Right cardiac atrium (tissue), 5 donors: ENCODE results near the gene SNCG. TPM values are rescaled to one million over a fixed set of nuclear protein-coding genes. Genes with fewer than 3 reads are reported as not detected.
"Not testable (repeated sequence)": the region's sequence is repeated elsewhere in the genome, so short reads cannot be mapped to it uniquely, and the experiment has no call there.

Experiments
- ATAC-seq, 2 donors: fragments of 200-7000 bp; cut with Tn5 transposase; one replicate each; pipeline versions ENCODE4 v1.8.0 to v1.9.1; 2020; ENCODE audit warnings: moderate library complexity in 2 of 2, mild to moderate bottlenecking in 1 of 2
- DNase-seq, 3 donors: peaks; one replicate each; pipeline ENCODE4 v3.0.0-alpha.2; 2020
- H3K27ac ChIP-seq: one replicate; pipeline ENCODE4 v1.5.1; 2013; ENCODE audit warnings: mild to moderate bottlenecking, low read length, control low read depth, moderate library complexity
- H3K27me3 ChIP-seq: one replicate; pipeline ENCODE4 v1.6.1; 2013; ENCODE audit not compliant: control insufficient read depth, insufficient read depth
- H3K4me1 ChIP-seq: one replicate; pipeline ENCODE4 v1.6.1; 2013; ENCODE audit warnings: low read length; ENCODE audit not compliant: control insufficient read depth, insufficient read depth
- H3K4me3 ChIP-seq: one replicate; pipeline ENCODE4 v1.5.1; 2013; ENCODE audit warnings: low read length, control low read depth
- H3K9me3 ChIP-seq: one replicate; pipeline ENCODE4 v1.6.1; 2013; ENCODE audit warnings: low read length; ENCODE audit not compliant: control insufficient read depth
- WGBS: extraction: QIAGEN DNeasy Blood & Tissue Kit; methylation state at CpG from one replicate; pipeline ENCODE4 v1.1.7; 2013; 5-methylcytosine and 5-hydroxymethylcytosine counted together
- intact Hi-C, 4 donors: fragments of 100-400 bp; cut with DNase I; formaldehyde crosslinking; loops; one replicate each; pipeline versions ENCODE4 v1.11.0 to v1.14.0; 2022 to 2023
- polyA plus RNA-seq: library from polyadenylated mRNA; stranded (reverse); fragments of 200-250 nt; gene quantifications from one replicate; pipeline ENCODE4 v1.2.3, GENCODE V29; 2013
- total RNA-seq, 4 donors: library from RNA; stranded (reverse); fragmentation: NEBNext Ultra II Directional; extraction: Animal tissue kit (Norgen Biotek cat#: 25700); gene quantifications; one replicate each; pipeline ENCODE4 v1.2.1, GENCODE V29; 2021
- donor health status: healthy with polysubstance abuse.
- donor health status: DM: no; HTN: yes; CAD: no.
- donor health status: DM: no; HTN: no; CAD: no.
- donor health status: DM: no; HTN: yes; CAD: no; lungs with severe emphysema.
- donor health status: DM: yes; HTN: yes; CAD: no.

The SNCG gene
- total and polyA plus RNA-seq, 5 donors = 10.8 to 30.2 (median 16.2) TPM

GRCh38 chr10:86970162-86970981 is 12.0 kb downstream of the SNCG start:
- no peaks in the 10 kb centered on the region for H3K9me3 ChIP-seq
- WGBS = 27% methylated on average over 30 of the region's 30 CpGs

GRCh38 chr10:86970982-86971231 is 12.5 kb downstream of the SNCG start:
- intact Hi-C loops = loop anchor here in 1 of 4 donors (10.0 kb wide), 1 partner anchor 124 kb away; the partner anchor contains the start of genes GLUD1 and SHLD2
- H3K9me3 ChIP-seq = no peaks in the 10 kb centered on the region
- ATAC-seq (peak in 1 of 2 donors; percentile 15), DNase-seq (no peak)
- peak overlapping the region; percentile 55 for H3K4me3 ChIP-seq
- H3K27me3 ChIP-seq = no peaks in the 10 kb centered on the region
- H3K4me1 ChIP-seq = peaks cover 19% of the 10 kb centered on the region
- peak overlapping the region; percentile 90 for H3K27ac ChIP-seq
- WGBS = 3% methylated on average over 20 of the region's 20 CpGs

More at GRCh38 chr10:86970162-86970981, 12.0 kb downstream of the SNCG start:
- intact Hi-C loops = loop anchor here in 1 of 4 donors (10.0 kb wide), 1 partner anchor 124 kb away; the partner anchor contains the start of genes GLUD1 and SHLD2
- peak; percentile 66 to 77 for ATAC-seq
- H3K27me3 ChIP-seq = no peaks in the 10 kb centered on the region
- DNase-seq = peak; percentile 90 to 96 (median 96)
- peak overlapping the region; percentile 90 for H3K27ac ChIP-seq
- H3K4me1 ChIP-seq = peaks cover 19% of the 10 kb centered on the region
- H3K4me3 ChIP-seq = peak overlapping the region; percentile 55

GRCh38 chr10:86971232-86971991 is 13.0 kb downstream of the SNCG start:
- peak overlapping the region; percentile 90 for H3K27ac ChIP-seq
- peak overlapping the region; percentile 55 for H3K4me3 ChIP-seq
- H3K4me1 ChIP-seq = peaks cover 18% of the 10 kb centered on the region
- ATAC-seq = peak; percentile 86
- WGBS = 9% methylated on average over 66 of the region's 66 CpGs
- intact Hi-C loops = loop anchor here in 1 of 4 donors (10.0 kb wide), 1 partner anchor 123 kb away; the partner anchor contains the start of genes GLUD1 and SHLD2
- no peaks in the 10 kb centered on the region for H3K27me3 ChIP-seq
- no peaks in the 10 kb centered on the region for H3K9me3 ChIP-seq
- peak; percentile 94 to 97 (median 97) for DNase-seq

- Histone ChIP-seq H3K4me1 (peaks cover 7% of the 10 kb centered on the region), H3K27me3 (no peaks in the 10 kb centered on the region), H3K4me3 (no peak overlapping the region), H3K27ac (no peak overlapping the region), H3K9me3 (no peaks in the 10 kb centered on the region)
- intact Hi-C loops = loop anchor here in 1 of 4 donors (10.0 kb wide), 1 partner anchor 122 kb away; the partner anchor contains the start of genes GLUD1 and SHLD2
- no peak for ATAC-seq
- no peak for DNase-seq
- 85% methylated on average over 11 of the region's 11 CpGs for WGBS
These were observed 14.4 kb downstream of the SNCG start for GRCh38 chr10:86972613-86973380.

GRCh38 chr10:86974484-86974883 is 16.1 kb downstream of the SNCG start:
- no peaks in the 10 kb centered on the region for H3K9me3 ChIP-seq
- intact Hi-C loops = loop anchor here in 1 of 4 donors (10.0 kb wide), 1 partner anchor 120 kb away; the partner anchor contains the start of genes GLUD1 and SHLD2
- DNase-seq (no peak), ATAC-seq (no peak)
- 81% methylated on average over 7 of the region's 7 CpGs for WGBS
- no peak overlapping the region for H3K4me3 ChIP-seq
- H3K27me3 ChIP-seq = no peaks in the 10 kb centered on the region
- no peak overlapping the region for H3K27ac ChIP-seq
- peaks cover 4% of the 10 kb centered on the region for H3K4me1 ChIP-seq

GRCh38 chr10:86976362-86977056 is 18.1 kb downstream of the SNCG start:
- Histone ChIP-seq H3K9me3 (no peaks in the 10 kb centered on the region), H3K4me3 (no peak overlapping the region), H3K27me3 (no peaks in the 10 kb centered on the region), H3K27ac (no peak overlapping the region), H3K4me1 (peaks cover 9% of the 10 kb centered on the region)
- WGBS = 97% methylated on average over 5 of the region's 5 CpGs
- intact Hi-C loops = loop anchor here in 1 of 4 donors (10.0 kb wide), 1 partner anchor 118 kb away; the partner anchor contains the start of genes GLUD1 and SHLD2
- ATAC-seq = no peak
- DNase-seq = no peak

GRCh38 chr10:86978457-86978856 is 20.1 kb downstream of the SNCG start:
- not testable (repeated sequence) for H3K4me1 ChIP-seq, ATAC-seq, H3K9me3 ChIP-seq, H3K4me3 ChIP-seq, DNase-seq, H3K27ac ChIP-seq, H3K27me3 ChIP-seq
- intact Hi-C loops = loop anchor here in 1 of 4 donors (10.0 kb wide), 1 partner anchor 116 kb away; the partner anchor contains the start of genes GLUD1 and SHLD2
- 82% methylated on average over 3 of the region's 3 CpGs for WGBS

- intact Hi-C loops = loop anchor here in 1 of 4 donors (10.0 kb wide), 1 partner anchor 115 kb away; the partner anchor contains the start of genes GLUD1 and SHLD2
- Histone ChIP-seq H3K4me1 (peaks cover 4% of the 10 kb centered on the region), H3K4me3 (no peak overlapping the region), H3K27ac (peak overlapping the region; percentile 51), H3K9me3 (no peaks in the 10 kb centered on the region), H3K27me3 (no peaks in the 10 kb centered on the region)
- 65% methylated on average over 4 of the region's 4 CpGs for WGBS
- ATAC-seq (peak; percentile 13 to 27), DNase-seq (no peak)
These were observed 21.0 kb downstream of the SNCG start for GRCh38 chr10:86979296-86979818.

GRCh38 chr10:86979977-86980448 is 21.6 kb downstream of the SNCG start:
- DNase-seq (peak; percentile 78 to 82 (median 82)), ATAC-seq (peak; percentile 89 to 93)
- H3K4me3 ChIP-seq = no peak overlapping the region
- H3K4me1 ChIP-seq = peaks cover 4% of the 10 kb centered on the region
- H3K27ac ChIP-seq = peak overlapping the region; percentile 82
- H3K9me3 ChIP-seq = no peaks in the 10 kb centered on the region
- H3K27me3 ChIP-seq = no peaks in the 10 kb centered on the region
- WGBS = 3% methylated on average over 3 of the region's 3 CpGs
- intact Hi-C loops = loop anchor here in 1 of 4 donors (10.0 kb wide), 1 partner anchor 115 kb away; the partner anchor contains the start of genes GLUD1 and SHLD2
